Hematopoietic multipotent progenitor cell treated with erythropoietin and hydrocortisone succinate and interleukin-3 and kit ligand, for 6 days (in vitro differentiated cells): ENCODE measurements around the gene ATP1A4.
"Not testable (repeated sequence)": the region's sequence is repeated elsewhere in the genome, so short reads cannot be mapped to it uniquely, and the experiment has no call there.

Source experiments
- DNase-seq: peaks from one replicate; pipeline ENCODE4 v3.0.0-alpha.2; 2015

Gene ATP1A4

GRCh38 chr1:160151303-160151702 is at the start of gene ATP1A4:
Gene ATP1A4 (plus strand): TSS chr1:160151603. CDS start chr1:160152041, 438 bp downstream.
- DNase-seq = no peak

DNA sequence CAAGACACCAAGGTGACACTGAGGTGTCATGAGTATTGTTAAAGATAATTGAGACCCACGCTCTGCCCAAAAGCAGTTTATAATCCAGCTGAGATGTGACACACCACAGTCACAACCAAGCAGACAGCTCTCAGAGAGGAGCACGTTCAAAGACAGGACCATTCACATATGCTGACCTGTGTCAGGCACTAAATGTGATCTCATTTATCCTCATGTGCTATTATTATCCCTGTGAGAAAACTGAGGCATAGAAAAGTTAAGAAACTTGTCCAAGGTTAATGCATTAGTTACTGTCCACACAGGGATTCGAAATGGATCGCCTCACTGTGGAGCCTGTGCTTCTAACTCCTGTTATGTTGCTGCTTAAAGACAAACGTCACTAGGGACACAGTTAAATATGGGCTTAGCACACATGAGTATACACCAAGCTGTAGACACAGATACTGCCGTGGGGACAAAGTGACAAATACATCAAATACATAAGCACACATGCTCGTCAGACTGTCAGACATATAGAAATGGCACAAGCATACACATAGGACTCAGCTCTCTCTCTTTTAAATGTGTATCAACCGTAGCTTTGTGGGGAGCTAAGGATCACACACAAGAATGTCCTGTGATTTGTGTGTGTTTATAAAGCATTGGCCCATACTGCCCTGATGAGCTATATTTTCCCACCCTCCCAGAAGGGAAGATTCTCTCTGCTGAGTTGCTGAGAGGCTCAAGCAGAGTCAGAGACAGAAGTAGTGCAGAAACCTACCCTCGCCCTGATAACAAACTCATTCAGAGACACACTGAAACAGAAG is 49.5 kb upstream of the ATP1A4 start:
- no peak for DNase-seq

DNA sequence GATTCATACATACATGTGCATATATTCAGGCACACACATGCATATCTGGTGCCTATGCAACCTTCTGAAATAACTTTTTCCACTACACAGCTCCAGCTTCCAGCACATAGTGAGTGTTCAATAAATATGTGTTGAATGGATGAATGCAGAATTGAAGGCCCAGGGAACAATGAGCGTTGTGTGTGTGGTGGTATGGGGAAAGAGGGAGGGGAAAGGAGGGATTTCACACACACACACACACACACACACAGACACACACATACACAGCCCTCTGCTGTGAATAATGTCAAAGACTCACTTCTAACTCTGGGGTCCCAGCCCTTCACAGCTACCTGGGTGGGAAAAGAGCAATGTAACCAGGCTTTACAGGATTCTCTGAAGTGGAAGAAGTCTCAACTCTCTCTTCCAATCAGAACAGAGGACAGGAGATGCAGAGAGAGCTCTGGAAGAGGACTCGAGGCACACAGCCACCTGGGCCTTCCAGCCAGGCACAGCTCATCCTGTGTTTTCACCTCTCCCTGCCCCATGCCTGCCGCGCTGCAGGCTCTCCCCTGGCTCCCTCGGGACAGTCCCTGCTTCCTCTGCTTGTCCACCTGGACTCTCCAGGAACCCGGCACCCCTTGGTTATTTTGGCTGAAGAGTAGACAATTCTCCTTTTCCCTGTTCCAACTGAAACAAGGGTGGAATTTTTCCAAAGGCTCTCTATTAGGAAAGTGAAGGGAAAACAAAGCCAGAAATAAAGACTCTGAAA is 47.6 kb upstream of the ATP1A4 start:
- DNase-seq = no peak

- no peak for DNase-seq
Observed at GRCh38 chr1:160104486-160104885, 46.9 kb upstream of the ATP1A4 start.

- DNase-seq = no peak
Observed at GRCh38 chr1:160105155-160105554, 46.2 kb upstream of the ATP1A4 start.

GRCh38 chr1:160107512-160107911 is 43.9 kb upstream of the ATP1A4 start:
- DNase-seq = no peak

GRCh38 chr1:160108888-160109662 is 42.3 kb upstream of the ATP1A4 start:
- DNase-seq = peak; percentile 83

DNA sequence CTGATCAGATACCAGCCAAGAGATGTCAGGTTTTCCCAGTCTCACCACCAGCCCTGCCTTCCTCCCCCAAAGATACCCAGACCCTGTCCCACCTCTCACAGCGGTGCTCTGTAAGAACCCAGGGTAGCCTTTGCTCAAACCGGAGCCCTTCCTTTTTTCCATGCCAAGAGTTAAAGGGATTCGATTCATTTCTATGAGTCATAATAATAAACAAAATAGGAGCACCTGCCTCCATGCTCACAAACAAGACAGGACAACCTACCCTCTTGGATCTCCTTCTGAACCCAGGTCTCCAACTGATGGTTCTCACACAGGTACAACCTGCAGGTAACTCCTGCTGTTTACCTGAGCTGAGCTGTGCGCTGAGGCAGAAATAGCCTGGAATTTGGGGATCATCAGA is 41.7 kb upstream of the ATP1A4 start:
- DNase-seq = no peak

DNA sequence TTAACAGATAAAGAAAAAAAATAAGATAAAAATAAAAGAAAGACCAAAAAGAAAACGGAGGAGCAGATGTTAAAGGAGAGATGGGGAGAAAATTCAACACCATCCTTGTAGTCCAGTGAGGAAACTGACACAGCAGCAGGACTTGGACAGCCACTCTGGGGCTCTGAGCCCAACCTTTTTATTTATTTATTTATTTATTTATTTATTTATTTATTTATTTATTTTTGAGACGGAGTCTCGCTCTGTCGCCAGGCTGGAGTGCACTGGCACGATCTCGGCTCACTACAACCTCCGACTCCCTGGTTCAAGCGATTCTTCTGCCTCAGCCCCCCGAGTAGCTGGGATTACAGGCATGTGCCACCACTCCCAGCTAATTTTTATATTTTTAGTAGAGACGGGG is 39.9 kb upstream of the ATP1A4 start:
- DNase-seq = not testable (repeated sequence)

GRCh38 chr1:160112357-160112756 is 39.0 kb upstream of the ATP1A4 start:
- DNase-seq = no peak

- DNase-seq = no peak
Observed at GRCh38 chr1:160113407-160113806, 38.0 kb upstream of the ATP1A4 start.

DNA sequence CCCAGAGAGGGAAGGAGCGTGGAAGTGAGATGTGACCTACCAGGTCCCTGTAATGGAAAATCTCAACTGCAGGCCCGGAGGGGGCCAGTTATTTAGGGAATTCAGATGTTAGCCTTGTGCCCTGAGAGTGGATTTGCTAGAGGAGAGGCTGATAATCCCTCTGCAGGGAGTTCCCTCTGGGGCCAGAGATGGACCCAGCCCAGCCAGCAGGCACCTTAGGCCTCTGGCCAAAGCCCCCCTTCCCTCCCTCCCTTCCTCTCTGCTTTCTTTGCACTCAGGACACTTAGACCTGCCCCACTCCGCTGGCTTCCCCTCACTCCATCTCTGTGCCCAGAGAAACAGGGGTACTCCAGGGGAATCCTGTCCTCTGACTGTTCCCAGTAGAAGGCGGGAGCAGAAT is 37.3 kb upstream of the ATP1A4 start:
- DNase-seq = no peak

GRCh38 chr1:160115545-160116282 is 35.7 kb upstream of the ATP1A4 start, which contains the start of gene ATP1A2:
Gene ATP1A2 (plus strand): TSS chr1:160115759. CDS start chr1:160115862, 103 bp downstream.
- DNase-seq = no peak

DNA sequence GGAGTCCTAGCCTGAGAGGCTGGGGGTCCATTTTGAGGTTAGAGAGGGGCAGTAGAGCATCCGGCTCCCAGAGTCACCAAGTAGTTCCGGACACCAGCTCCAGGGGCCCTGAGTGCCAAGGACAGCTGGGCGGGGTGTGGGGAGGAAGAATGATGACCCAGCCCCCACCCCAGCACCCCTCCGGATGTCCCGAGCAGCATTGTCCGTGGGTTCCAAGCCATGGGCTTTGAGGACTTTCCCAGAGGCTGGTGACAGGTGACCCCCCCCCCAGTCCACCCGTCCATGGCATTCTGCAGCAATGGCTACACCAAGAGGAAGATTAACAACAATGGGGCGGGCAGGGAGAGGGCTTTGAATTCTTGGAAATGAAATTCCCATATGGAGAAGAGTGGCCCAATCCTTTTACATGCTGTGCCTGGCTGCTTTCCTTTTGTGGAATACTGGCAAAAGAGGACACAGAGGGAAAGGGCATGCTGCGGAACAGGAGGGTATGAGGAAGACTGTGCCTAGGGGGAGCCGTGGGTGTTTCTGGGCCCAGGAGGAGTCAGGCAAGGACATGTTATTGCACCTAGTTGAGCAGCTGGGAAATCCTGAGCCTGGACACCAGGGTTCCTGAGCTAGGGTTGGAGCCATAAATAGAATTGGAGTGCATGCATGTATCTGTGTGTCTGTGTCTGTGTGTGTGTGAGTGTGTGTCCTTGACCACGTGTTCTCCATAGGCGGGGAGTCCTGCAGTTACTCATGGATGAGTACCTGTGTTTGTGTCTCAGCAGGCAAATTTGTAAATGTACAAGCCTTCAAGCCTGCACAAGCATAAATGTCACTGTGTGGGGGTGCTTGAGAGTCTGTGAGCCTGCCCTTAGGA is 34.9 kb upstream of the ATP1A4 start:
- DNase-seq = no peak

GRCh38 chr1:160117300-160117699 is 34.1 kb upstream of the ATP1A4 start:
- DNase-seq = no peak

GRCh38 chr1:160117709-160118183 is 33.7 kb upstream of the ATP1A4 start:
- no peak for DNase-seq

GRCh38 chr1:160118928-160119327 is 32.5 kb upstream of the ATP1A4 start:
- DNase-seq = no peak

GRCh38 chr1:160120797-160121196 is 30.6 kb upstream of the ATP1A4 start:
- DNase-seq = no peak

DNA sequence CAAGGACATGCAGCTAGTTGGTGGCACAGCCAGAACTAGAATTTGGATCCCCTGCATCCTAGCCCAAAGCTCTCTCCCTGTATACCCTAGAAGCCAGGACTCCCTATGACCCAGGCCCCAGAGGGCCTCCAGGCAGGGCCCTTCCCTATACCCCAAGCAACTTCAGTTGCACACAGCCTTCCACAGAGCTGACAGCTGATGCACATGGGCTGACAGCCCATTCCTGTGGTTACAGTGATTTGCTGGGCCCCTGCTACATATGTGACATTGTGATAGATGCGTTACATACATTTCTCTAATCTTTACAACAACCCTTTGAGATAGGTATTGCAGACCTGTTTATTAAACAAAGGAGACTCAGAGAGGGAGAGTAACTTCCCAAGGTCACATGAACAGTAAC is 30.0 kb upstream of the ATP1A4 start:
- DNase-seq = no peak

DNA sequence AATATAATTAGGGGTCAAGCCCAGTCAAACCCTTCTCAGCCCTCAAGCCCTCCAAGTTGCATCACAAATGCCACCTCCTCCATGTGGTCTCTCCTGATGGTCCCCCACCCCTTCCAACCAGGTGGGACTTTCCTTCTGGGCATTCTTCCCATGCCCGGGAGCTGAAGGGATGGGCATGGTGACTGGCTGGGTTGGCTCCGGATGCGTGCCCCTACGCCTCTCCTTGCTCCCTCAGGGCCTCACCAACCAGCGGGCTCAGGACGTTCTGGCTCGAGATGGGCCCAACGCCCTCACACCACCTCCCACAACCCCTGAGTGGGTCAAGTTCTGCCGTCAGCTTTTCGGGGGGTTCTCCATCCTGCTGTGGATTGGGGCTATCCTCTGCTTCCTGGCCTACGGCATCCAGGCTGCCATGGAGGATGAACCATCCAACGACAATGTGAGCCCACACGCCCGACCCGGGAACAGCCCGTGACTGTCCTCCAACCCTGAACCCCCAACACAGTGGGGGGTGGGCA is 28.4 kb upstream of the ATP1A4 start:
- no peak for DNase-seq

DNA sequence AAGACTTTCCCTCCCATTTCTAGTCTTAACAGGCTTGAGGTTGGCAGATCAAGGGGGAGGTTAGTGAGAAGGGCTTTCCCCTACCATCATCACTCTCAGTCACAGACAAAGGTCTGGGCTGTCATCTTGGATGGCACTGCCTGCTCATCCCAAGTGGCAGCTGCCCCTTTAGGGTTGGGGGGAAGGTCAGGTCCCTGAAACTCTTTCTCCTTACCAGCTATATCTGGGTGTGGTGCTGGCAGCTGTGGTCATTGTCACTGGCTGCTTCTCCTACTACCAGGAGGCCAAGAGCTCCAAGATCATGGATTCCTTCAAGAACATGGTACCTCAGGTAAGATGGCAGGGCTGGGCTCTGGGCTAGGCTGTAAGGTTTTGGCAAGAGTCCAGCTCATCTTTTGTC is 27.7 kb upstream of the ATP1A4 start:
- DNase-seq = no peak
